ENCODE data around the gene B3GNT5.

B3GNT5 gene

GRCh38 chr3:183244981-183245476 is 8.0 kb upstream of the B3GNT5 start:
- no peak for DNase-seq (ENCODE audit: low read depth)
- no peak overlapping the region for H3K4me3 ChIP-seq (ENCODE audit: low read length)
- no peak for TF ChIP-seq CTCF (IDR thresholded peaks at IDR 0.05; ENCODE audit: insufficient read depth, low read depth, low read length, missing control alignments)

GRCh38 chr3:183247011-183247589 is 6.0 kb upstream of the B3GNT5 start:
- TF ChIP-seq CTCF (IDR thresholded peaks at IDR 0.05; ENCODE audit: insufficient read depth, low read depth, low read length, missing control alignments), result no peak
- no peak for DNase-seq (ENCODE audit: low read depth)
- H3K4me3 ChIP-seq (ENCODE audit: low read length), result no peak overlapping the region

- no peak overlapping the region for H3K4me3 ChIP-seq (ENCODE audit: low read length)
- no peak for TF ChIP-seq CTCF (IDR thresholded peaks at IDR 0.05; ENCODE audit: insufficient read depth, low read depth, low read length, missing control alignments)
- DNase-seq (ENCODE audit: low read depth), result no peak
Measured at GRCh38 chr3:183249006-183249718, 3.9 kb upstream of the B3GNT5 start.

DNA sequence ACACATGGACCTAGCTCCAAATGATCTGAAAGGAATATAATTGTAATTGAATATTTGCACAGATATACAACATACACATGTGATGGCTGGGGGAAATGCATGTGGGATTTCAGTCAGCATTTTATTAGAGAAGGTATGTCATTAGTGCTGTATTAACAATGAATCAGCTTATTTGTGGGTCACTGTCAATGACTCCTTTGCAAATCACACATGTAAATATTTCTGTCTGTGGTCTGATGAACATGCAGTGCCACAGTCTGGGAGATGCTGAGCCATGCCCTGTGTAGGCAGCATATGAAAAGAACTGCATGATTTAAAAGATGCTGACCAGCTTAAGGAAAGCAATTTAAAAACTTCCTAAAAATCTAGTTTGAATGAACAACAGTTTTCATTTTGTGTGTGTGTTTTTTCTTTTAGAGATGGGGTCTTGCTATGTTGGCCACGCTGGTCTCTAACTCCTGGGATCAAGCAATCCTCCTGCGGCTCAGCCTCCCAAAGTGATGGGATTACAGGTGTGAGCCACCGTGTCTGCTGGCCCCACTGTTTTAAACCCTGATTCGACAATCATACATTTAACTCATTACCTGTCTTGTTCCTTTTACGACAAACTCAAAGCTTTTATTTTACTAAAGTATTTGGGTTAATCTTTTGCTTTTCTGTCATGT is 803 bp upstream of the B3GNT5 start:
- peak overlapping the region; percentile 49 for H3K4me3 ChIP-seq (ENCODE audit: low read length)
- no peak for TF ChIP-seq CTCF (IDR thresholded peaks at IDR 0.05; ENCODE audit: insufficient read depth, low read depth, low read length, missing control alignments)
- peak; percentile 65 for DNase-seq (ENCODE audit: low read depth)

DNA sequence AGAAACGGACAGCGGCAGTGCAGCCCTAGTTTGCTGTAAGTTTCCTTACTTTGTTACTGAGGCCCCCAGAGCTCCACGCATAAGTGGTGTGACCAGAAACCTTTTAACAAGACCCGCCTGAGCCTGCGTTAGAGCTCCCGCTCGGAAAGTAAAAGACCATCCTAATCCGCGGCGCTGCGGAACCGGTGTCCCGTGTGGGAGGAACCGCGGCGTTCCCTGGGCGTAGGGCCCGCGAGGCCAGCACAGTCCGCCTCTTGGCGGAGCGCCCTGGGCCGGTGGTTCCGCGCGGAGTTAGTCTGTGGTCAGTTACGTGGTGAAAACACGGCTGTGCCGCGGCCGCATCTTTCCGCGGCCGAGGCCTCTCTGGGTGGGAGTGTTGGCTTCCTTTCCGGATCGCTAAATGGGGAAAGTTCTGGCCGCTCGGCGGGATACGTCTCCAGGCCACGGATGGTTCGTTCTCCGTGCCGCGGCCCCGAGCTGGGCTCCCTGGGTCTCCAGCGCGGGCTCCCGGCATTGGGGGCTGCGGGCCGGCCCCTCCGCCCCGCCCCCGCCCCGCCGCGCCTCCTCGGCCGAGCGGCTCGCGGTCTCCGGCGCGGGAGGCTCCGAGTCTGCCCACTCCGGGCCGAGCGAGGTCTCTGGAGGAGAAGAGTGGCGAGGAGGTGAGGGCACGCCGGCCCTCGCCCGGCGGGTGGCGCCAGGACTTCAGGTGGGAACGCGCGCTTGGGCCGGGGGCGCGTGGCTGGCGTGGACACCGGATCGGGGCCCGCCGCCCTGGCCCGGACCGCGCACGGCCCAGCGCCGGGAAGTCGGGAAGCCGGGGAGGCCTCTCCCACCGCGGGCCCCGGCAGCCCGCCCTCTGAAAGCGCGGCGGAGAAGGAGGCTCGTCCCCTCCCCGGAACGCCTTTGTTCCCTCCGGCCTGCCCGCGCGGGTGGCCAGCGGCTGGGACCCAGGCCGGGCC is 754 bp downstream of the B3GNT5 start:
- DNase-seq (ENCODE audit: low read depth), result no peak
- H3K4me3 ChIP-seq (ENCODE audit: low read length), result peak overlapping the region; percentile 100
- TF ChIP-seq CTCF (IDR thresholded peaks at IDR 0.05; ENCODE audit: insufficient read depth, low read depth, low read length, missing control alignments), result no peak
